DND-41 (cell line): ENCODE results near the gene SPANXN4.

ENCODE experiments used
- CTCF ChIP-seq: IDR thresholded peaks from 2 replicates; pipeline ENCODE4 v1.5.1; 2012; ENCODE audit warnings: borderline replicate concordance, low read length, moderate library complexity, mild to moderate bottlenecking; ENCODE audit not compliant: poor library complexity, severe bottlenecking; ENCODE audit errors: extremely low read depth
- EZH2 ChIP-seq: IDR thresholded peaks from 3 replicates; pipeline ENCODE4 v1.6.1; 2012; ENCODE audit warnings: borderline replicate concordance, low read depth, mild to moderate bottlenecking, moderate library complexity, low read length, inconsistent platforms; ENCODE audit not compliant: severe bottlenecking

DNA sequence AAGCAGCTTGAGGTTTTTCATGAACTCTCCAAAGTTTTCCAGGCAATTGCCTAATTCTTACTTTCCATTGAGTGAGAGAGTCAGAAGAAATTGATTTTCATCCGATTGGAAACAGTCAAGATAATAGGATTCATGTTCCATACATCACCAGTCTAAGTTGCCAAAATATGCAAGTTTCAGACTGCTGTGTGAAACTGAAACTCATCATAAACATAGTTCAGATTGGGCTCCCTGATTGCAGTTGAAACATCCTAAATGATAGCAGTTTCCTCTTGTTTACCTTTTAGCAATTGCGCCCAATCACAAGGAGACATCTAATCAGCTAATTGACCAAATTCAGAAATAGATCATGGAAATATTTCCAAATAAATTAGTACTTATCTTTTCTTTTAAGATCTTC is 56.8 kb downstream of the SPANXN4 start:
- TF ChIP-seq CTCF (no peak), EZH2 (no peak)
